ENCODE data around the gene BACH2. TPM values are rescaled to one million over a fixed set of nuclear protein-coding genes. Genes with fewer than 3 reads are reported as not detected.

Gene BACH2
- total and polyA plus RNA-seq, 10 of the 15 experiments (the other 5 are each of a cell fraction or from before 2014, with no cell fraction given): 0.03 to 0.28 (median 0.04) TPM; not detected in 3

DNA sequence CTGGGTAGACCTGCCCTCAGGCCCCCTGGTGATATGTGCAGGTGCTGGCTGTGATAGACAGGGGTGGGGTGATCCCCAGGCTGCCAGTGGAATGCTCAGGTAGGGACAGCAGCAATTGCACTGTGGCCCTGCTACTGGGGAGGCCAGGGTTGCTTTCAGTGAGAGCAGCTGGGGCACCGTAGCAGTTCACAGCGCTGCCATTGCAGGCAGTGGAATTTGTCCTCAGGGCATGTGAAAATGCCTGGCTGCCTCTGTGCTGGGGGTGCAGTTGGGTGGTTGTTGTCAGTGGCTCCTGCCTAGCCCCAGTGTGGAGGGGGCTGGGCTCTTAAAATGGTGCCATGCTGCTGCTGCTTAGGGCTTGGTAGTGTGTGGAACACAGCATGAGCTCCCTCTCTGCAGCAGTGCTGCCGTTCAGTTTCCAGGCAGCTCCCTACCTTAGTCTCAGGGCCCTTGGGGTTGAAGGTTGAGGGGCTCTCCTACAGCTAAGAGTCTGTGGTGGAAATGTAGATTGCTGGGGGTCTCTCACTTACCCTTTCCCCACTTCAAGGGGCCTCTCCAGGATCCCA lies 378.8 kb downstream of the BACH2 start:
- ChIA-PET POLR2A (no interaction called here), RAD21 (ENCODE audit: unreplicated experiment) (no interaction called here), SMC1A (ENCODE audit: uncharacterized antibody, unreplicated experiment) (no interaction called here), CTCF (interaction anchor here (0.6 kb wide), 1 partner anchor 200 kb away, joined by 3 read pairs; no protein-coding TSS in a partner anchor)
- no peak overlapping the region for H3K9ac ChIP-seq (ENCODE audit: control insufficient read depth, insufficient read depth, low read length)
- ATAC-seq: no peak
- FAIRE-seq: no peak
- H3K9me3 ChIP-seq (replicated peaks; ENCODE audit: control insufficient read depth, insufficient read depth, low read length): no peaks in the 10 kb centered on the region; the same call in 1 of the 3 replicates
- no peak for DNase-seq (ENCODE audit: low read depth, low spot score)
- H3K79me2 ChIP-seq (ENCODE audit: control insufficient read depth, insufficient read depth, low read length): no peaks in the 10 kb centered on the region
- H3K4me2 ChIP-seq (ENCODE audit: control insufficient read depth, insufficient read depth): no peak overlapping the region
- 77% methylated on average over 3 of the region's 3 CpGs for WGBS (ENCODE audit: insufficient coverage, insufficient replicate concordance, low lambda C conversion rate, missing lambda C conversion rate)
- no peak overlapping the region for H3K4me3 ChIP-seq
- H3K36me3 ChIP-seq (ENCODE audit: control insufficient read depth in 2 of 2, insufficient read depth in 2 of 2, low read length in 1 of 2): no peaks in the 10 kb centered on the region
- in situ Hi-C loops (cut with MboI): no loop called here
- H3K4me1 ChIP-seq (ENCODE audit: control insufficient read depth, insufficient read depth, low read length): no peaks in the 10 kb centered on the region
- no TSS peak for BruUV-seq (replicated peaks)
- H4K20me1 ChIP-seq (ENCODE audit: control insufficient read depth, insufficient read depth): no peaks in the 10 kb centered on the region
- H3K27ac ChIP-seq (ENCODE audit: control insufficient read depth, insufficient read depth): no peak overlapping the region
- H3K27me3 ChIP-seq (replicated peaks in 1 of 2; ENCODE audit: control insufficient read depth in 2 of 2, insufficient read depth in 2 of 2, low read length in 1 of 2): no peaks in the 10 kb centered on the region; a peak in 1 of 4 replicates
- no peak overlapping the region for H2AFZ ChIP-seq (ENCODE audit: control insufficient read depth, low read depth, low read length)
- intact Hi-C loops (cut with micrococcal nuclease; ENCODE audit: unreplicated experiment): no loop called here
- TF ChIP-seq, protein P1, sequence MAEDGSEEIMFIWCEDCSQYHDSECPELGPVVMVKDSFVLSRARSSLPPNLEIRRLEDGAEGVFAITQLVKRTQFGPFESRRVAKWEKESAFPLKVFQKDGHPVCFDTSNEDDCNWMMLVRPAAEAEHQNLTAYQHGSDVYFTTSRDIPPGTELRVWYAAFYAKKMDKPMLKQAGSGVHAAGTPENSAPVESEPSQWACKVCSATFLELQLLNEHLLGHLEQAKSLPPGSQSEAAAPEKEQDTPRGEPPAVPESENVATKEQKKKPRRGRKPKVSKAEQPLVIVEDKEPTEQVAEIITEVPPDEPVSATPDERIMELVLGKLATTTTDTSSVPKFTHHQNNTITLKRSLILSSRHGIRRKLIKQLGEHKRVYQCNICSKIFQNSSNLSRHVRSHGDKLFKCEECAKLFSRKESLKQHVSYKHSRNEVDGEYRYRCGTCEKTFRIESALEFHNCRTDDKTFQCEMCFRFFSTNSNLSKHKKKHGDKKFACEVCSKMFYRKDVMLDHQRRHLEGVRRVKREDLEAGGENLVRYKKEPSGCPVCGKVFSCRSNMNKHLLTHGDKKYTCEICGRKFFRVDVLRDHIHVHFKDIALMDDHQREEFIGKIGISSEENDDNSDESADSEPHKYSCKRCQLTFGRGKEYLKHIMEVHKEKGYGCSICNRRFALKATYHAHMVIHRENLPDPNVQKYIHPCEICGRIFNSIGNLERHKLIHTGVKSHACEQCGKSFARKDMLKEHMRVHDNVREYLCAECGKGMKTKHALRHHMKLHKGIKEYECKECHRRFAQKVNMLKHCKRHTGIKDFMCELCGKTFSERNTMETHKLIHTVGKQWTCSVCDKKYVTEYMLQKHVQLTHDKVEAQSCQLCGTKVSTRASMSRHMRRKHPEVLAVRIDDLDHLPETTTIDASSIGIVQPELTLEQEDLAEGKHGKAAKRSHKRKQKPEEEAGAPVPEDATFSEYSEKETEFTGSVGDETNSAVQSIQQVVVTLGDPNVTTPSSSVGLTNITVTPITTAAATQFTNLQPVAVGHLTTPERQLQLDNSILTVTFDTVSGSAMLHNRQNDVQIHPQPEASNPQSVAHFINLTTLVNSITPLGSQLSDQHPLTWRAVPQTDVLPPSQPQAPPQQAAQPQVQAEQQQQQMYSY (CRISPR knock-in tag; IDR thresholded peaks at IDR 0.05): no peak
- TF ChIP-seq IRF4 (IDR thresholded peaks at IDR 0.05; ENCODE audit: low read depth, low read length) (no peak), CHD2 (IDR thresholded peaks at IDR 0.05; ENCODE audit: borderline replicate concordance, low read depth, low read length) (no peak), RAD51 (IDR thresholded peaks at IDR 0.05) (no peak), CREB1 (IDR thresholded peaks at IDR 0.05; ENCODE audit: low read depth) (no peak), HDAC6 (IDR thresholded peaks at IDR 0.05; ENCODE audit: unreplicated experiment) (no peak), ZNF384 (IDR thresholded peaks at IDR 0.05; ENCODE audit: borderline replicate concordance, low read depth, low read length) (no peak)
- TF ChIP-seq, protein P2, sequence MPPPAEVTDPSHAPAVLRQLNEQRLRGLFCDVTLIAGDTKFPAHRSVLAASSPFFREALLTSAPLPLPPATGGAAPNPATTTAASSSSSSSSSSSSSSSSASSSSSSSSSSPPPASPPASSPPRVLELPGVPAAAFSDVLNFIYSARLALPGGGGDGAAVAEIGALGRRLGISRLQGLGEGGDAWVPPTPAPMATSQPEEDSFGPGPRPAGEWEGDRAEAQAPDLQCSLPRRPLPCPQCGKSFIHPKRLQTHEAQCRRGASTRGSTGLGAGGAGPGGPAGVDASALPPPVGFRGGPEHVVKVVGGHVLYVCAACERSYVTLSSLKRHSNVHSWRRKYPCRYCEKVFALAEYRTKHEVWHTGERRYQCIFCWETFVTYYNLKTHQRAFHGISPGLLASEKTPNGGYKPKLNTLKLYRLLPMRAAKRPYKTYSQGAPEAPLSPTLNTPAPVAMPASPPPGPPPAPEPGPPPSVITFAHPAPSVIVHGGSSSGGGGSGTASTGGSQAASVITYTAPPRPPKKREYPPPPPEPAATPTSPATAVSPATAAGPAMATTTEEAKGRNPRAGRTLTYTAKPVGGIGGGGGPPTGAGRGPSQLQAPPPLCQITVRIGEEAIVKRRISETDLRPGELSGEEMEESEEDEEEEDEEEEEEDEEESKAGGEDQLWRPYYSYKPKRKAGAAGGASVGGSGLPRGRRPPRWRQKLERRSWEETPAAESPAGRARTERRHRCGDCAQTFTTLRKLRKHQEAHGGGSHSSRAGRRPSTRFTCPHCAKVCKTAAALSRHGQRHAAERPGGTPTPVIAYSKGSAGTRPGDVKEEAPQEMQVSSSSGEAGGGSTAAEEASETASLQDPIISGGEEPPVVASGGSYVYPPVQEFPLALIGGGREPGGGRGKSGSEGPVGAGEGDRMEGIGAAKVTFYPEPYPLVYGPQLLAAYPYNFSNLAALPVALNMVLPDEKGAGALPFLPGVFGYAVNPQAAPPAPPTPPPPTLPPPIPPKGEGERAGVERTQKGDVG (CRISPR knock-in tag; IDR thresholded peaks at IDR 0.05): no peak
- TF ChIP-seq, protein P3, sequence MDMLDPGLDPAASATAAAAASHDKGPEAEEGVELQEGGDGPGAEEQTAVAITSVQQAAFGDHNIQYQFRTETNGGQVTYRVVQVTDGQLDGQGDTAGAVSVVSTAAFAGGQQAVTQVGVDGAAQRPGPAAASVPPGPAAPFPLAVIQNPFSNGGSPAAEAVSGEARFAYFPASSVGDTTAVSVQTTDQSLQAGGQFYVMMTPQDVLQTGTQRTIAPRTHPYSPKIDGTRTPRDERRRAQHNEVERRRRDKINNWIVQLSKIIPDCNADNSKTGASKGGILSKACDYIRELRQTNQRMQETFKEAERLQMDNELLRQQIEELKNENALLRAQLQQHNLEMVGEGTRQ (IDR thresholded peaks at IDR 0.05; ENCODE audit: borderline replicate concordance, low read depth, low read length): no peak
- TF ChIP-seq, protein P4, sequence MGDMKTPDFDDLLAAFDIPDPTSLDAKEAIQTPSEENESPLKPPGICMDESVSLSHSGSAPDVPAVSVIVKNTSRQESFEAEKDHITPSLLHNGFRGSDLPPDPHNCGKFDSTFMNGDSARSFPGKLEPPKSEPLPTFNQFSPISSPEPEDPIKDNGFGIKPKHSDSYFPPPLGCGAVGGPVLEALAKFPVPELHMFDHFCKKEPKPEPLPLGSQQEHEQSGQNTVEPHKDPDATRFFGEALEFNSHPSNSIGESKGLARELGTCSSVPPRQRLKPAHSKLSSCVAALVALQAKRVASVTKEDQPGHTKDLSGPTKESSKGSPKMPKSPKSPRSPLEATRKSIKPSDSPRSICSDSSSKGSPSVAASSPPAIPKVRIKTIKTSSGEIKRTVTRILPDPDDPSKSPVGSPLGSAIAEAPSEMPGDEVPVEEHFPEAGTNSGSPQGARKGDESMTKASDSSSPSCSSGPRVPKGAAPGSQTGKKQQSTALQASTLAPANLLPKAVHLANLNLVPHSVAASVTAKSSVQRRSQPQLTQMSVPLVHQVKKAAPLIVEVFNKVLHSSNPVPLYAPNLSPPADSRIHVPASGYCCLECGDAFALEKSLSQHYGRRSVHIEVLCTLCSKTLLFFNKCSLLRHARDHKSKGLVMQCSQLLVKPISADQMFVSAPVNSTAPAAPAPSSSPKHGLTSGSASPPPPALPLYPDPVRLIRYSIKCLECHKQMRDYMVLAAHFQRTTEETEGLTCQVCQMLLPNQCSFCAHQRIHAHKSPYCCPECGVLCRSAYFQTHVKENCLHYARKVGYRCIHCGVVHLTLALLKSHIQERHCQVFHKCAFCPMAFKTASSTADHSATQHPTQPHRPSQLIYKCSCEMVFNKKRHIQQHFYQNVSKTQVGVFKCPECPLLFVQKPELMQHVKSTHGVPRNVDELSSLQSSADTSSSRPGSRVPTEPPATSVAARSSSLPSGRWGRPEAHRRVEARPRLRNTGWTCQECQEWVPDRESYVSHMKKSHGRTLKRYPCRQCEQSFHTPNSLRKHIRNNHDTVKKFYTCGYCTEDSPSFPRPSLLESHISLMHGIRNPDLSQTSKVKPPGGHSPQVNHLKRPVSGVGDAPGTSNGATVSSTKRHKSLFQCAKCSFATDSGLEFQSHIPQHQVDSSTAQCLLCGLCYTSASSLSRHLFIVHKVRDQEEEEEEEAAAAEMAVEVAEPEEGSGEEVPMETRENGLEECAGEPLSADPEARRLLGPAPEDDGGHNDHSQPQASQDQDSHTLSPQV (IDR thresholded peaks at IDR 0.05): no peak
